ENCODE data around the gene LDB2. TPM values are rescaled to one million over a fixed set of nuclear protein-coding genes. Genes with fewer than 3 reads are reported as not detected.

LDB2 gene
- polyA plus RNA-seq, 3 donors: not detected

DNA sequence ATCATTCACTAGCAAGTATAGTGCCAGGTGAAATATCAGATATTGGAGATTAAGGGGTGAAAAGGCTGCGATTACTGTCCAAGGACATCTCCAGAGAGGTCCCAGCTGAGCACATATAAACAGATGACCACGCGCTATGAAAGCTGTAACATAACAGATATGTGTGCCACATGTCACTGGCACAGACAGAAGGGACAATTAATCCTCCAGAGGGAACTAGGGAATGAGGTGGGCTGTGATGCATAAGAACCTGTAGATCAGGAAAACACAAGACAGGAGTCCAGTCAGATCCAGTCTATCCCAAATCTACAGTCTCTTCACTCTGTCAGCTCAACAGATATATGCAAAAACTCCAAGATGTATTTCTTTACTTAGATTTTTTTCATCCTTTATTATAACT, 157.2 kb downstream of the LDB2 start:
- no peak overlapping the region for H3K27ac ChIP-seq (ENCODE audit: low read depth in 1 of 2, low read length in 2 of 2)
- H3K9ac ChIP-seq (ENCODE audit: insufficient read depth, low read length, poor library complexity, severe bottlenecking): no peak overlapping the region
- TF ChIP-seq, protein P1, sequence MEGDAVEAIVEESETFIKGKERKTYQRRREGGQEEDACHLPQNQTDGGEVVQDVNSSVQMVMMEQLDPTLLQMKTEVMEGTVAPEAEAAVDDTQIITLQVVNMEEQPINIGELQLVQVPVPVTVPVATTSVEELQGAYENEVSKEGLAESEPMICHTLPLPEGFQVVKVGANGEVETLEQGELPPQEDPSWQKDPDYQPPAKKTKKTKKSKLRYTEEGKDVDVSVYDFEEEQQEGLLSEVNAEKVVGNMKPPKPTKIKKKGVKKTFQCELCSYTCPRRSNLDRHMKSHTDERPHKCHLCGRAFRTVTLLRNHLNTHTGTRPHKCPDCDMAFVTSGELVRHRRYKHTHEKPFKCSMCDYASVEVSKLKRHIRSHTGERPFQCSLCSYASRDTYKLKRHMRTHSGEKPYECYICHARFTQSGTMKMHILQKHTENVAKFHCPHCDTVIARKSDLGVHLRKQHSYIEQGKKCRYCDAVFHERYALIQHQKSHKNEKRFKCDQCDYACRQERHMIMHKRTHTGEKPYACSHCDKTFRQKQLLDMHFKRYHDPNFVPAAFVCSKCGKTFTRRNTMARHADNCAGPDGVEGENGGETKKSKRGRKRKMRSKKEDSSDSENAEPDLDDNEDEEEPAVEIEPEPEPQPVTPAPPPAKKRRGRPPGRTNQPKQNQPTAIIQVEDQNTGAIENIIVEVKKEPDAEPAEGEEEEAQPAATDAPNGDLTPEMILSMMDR (IDR thresholded peaks at IDR 0.05): no peak
- intact Hi-C loops (cut with micrococcal nuclease): no loop called here
- no peak overlapping the region for H3K4me3 ChIP-seq (replicated peaks in 1 of 3; ENCODE audit: low read depth in 2 of 3, low read length in 3 of 3)
- no peak overlapping the region for H2AFZ ChIP-seq (ENCODE audit: insufficient read depth, low read depth, low read length, poor library complexity, severe bottlenecking)
- peaks cover 0 to 2% (median 0%) of the 10 kb centered on the region in 7 donors for H3K9me3 Mint-ChIP-seq
- H3K4me1 ChIP-seq (ENCODE audit: control insufficient read depth in 1 of 2, insufficient read depth in 2 of 2, low read length in 2 of 2): no peaks in the 10 kb centered on the region
- no peaks in the 10 kb centered on the region for H3K36me3 Mint-ChIP-seq
- H4K20me1 ChIP-seq (ENCODE audit: insufficient read depth, low read length): no peaks in the 10 kb centered on the region
- H3K27me3 ChIP-seq (ENCODE audit: control insufficient read depth in 2 of 2, insufficient read depth in 2 of 2, low read length in 2 of 2): no peaks in the 10 kb centered on the region
- WGBS (ENCODE audit: insufficient coverage): no CpG with 5 or more reads among the region's 3 CpGs
- H3K79me2 ChIP-seq (ENCODE audit: insufficient read depth, low read length): no peaks in the 10 kb centered on the region
- H3K27me3 Mint-ChIP-seq (ENCODE audit: low read depth in 3 of 3): peaks cover 0 to 3% (median 0%) of the 10 kb centered on the region in 3 donors
- H3K9me3 ChIP-seq (replicated peaks in 1 of 2; ENCODE audit: control insufficient read depth in 1 of 2, insufficient read depth in 1 of 2, low read length in 2 of 2): no peaks in the 10 kb centered on the region
- no peaks in the 10 kb centered on the region for H3K36me3 ChIP-seq (replicated peaks in 1 of 2; ENCODE audit: control insufficient read depth in 1 of 2, insufficient read depth in 2 of 2, low read length in 2 of 2)
- H3K27ac Mint-ChIP-seq: no peak overlapping the region
- no peak overlapping the region for H3K4me2 ChIP-seq (replicated peaks; ENCODE audit: extremely low read depth, low read length, poor library complexity, severe bottlenecking)
- H3K4me3 Mint-ChIP-seq: no peak overlapping the region
- no peak for DNase-seq
- no peaks in the 10 kb centered on the region for H3K4me1 Mint-ChIP-seq

DNA sequence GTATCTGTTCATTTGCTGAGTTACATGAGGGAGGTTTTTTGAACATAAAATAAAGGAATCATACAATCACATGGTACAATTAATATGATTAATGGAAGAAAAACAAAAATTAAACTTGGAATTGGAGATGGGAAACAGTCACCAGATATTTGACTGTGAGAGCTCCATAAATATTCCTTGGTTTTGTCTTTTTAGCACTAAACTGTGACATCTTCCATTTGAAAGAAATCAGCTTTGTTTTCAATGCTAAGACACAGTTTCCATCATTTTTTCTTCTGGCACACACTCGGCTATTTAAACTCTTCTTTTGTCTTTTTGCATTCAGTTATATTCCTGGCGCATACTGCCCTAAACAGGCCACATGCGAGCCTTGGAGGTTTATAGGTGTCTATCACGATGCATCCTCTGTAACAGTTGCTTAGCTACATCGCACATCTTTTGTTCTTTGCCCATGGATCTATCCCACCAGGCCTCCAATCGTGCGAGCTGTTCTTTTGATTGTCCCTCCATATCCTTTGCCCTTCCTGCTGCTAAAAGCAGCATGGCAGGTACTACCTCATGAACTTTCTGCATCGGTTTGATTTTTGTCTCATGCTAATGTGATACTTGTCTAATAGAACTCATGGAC, 158.3 kb downstream of the LDB2 start:
- H3K9me3 Mint-ChIP-seq: peaks cover 0 to 3% (median 1%) of the 10 kb centered on the region in 7 donors
- no peaks in the 10 kb centered on the region for H3K27me3 ChIP-seq (ENCODE audit: control insufficient read depth in 2 of 2, insufficient read depth in 2 of 2, low read length in 2 of 2)
- H3K79me2 ChIP-seq (ENCODE audit: insufficient read depth, low read length): no peaks in the 10 kb centered on the region
- no peak for DNase-seq
- H3K27ac Mint-ChIP-seq: no peak overlapping the region
- H3K9ac ChIP-seq (ENCODE audit: insufficient read depth, low read length, poor library complexity, severe bottlenecking): no peak overlapping the region
- no peak overlapping the region for H3K4me3 ChIP-seq (replicated peaks in 1 of 3; ENCODE audit: low read depth in 2 of 3, low read length in 3 of 3)
- no peak overlapping the region for H2AFZ ChIP-seq (ENCODE audit: insufficient read depth, low read depth, low read length, poor library complexity, severe bottlenecking)
- no peak overlapping the region for H3K4me2 ChIP-seq (replicated peaks; ENCODE audit: extremely low read depth, low read length, poor library complexity, severe bottlenecking)
- no peaks in the 10 kb centered on the region for H3K4me1 Mint-ChIP-seq
- no peak overlapping the region for H3K27ac ChIP-seq (ENCODE audit: low read depth in 1 of 2, low read length in 2 of 2)
- no peaks in the 10 kb centered on the region for H4K20me1 ChIP-seq (ENCODE audit: insufficient read depth, low read length)
- H3K27me3 Mint-ChIP-seq (ENCODE audit: low read depth in 3 of 3): peaks cover 0 to 3% (median 0%) of the 10 kb centered on the region in 3 donors
- TF ChIP-seq, protein P1 (IDR thresholded peaks at IDR 0.05): no peak
- no peak overlapping the region for H3K4me3 Mint-ChIP-seq
- no peaks in the 10 kb centered on the region for H3K36me3 ChIP-seq (replicated peaks in 1 of 2; ENCODE audit: control insufficient read depth in 1 of 2, insufficient read depth in 2 of 2, low read length in 2 of 2)
- no peaks in the 10 kb centered on the region for H3K36me3 Mint-ChIP-seq
- no peaks in the 10 kb centered on the region for H3K9me3 ChIP-seq (replicated peaks in 1 of 2; ENCODE audit: control insufficient read depth in 1 of 2, insufficient read depth in 1 of 2, low read length in 2 of 2)
- 93% methylated on average over 7 of the region's 8 CpGs for WGBS (ENCODE audit: insufficient coverage)
- H3K4me1 ChIP-seq (ENCODE audit: control insufficient read depth in 1 of 2, insufficient read depth in 2 of 2, low read length in 2 of 2): no peaks in the 10 kb centered on the region
- intact Hi-C loops (cut with micrococcal nuclease): no loop called here

Measured in CD14-positive monocyte (primary cell).